HL-60 (cell line): Measurements from ENCODE around the gene PBX1.

Experiments used
- GABPA ChIP-seq: IDR thresholded peaks from 2 replicates; pipeline ENCODE4 v1.6.1; 2012; ENCODE audit warnings: low read depth
- POLR2AphosphoS5 ChIP-seq: IDR thresholded peaks from 2 replicates; pipeline ENCODE4 v1.6.1; 2012; ENCODE audit warnings: low read depth
- REST ChIP-seq: IDR thresholded peaks from 2 replicates; pipeline ENCODE4 v1.6.1; 2012; ENCODE audit warnings: low read depth; ENCODE audit not compliant: insufficient replicate concordance
- TF ChIP-seq, protein P1 (sequence below): IDR thresholded peaks from one replicate; pipeline ENCODE4 v1.5.1; 2011; ENCODE audit warnings: low read length, control low read depth, inconsistent platforms; ENCODE audit not compliant: insufficient read depth

DNA sequence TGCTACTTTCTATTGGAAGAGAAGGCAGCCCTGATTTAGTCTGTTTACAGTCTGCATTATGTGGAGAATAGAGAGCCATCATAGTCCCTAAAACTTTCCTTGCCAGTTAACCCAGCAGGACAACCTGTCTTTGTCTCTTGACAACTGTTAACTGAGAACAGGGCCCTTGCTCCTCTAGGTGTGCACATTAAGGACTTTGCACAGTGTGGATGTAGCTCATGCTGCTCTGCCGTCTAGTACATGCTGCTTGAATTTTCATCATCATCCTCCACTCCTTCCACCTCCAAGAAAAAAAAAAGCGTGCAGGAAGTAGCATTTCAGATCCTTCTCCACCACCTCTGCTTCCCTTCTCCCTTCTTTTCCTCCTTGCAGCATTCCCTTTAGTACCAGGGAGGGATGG lies 91.5 kb downstream of the PBX1 start:
- TF ChIP-seq, protein P1, sequence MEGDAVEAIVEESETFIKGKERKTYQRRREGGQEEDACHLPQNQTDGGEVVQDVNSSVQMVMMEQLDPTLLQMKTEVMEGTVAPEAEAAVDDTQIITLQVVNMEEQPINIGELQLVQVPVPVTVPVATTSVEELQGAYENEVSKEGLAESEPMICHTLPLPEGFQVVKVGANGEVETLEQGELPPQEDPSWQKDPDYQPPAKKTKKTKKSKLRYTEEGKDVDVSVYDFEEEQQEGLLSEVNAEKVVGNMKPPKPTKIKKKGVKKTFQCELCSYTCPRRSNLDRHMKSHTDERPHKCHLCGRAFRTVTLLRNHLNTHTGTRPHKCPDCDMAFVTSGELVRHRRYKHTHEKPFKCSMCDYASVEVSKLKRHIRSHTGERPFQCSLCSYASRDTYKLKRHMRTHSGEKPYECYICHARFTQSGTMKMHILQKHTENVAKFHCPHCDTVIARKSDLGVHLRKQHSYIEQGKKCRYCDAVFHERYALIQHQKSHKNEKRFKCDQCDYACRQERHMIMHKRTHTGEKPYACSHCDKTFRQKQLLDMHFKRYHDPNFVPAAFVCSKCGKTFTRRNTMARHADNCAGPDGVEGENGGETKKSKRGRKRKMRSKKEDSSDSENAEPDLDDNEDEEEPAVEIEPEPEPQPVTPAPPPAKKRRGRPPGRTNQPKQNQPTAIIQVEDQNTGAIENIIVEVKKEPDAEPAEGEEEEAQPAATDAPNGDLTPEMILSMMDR = no peak
- no peak for TF ChIP-seq GABPA
- TF ChIP-seq REST = no peak
- no peak for TF ChIP-seq POLR2AphosphoS5
